Measurements from ENCODE around the gene TAGAP. TPM values are rescaled to one million over a fixed set of nuclear protein-coding genes. Genes with fewer than 3 reads are reported as not detected.

TAGAP gene
- total RNA-seq, 2 experiments from 2014 or later: 22.7 to 30.7 TPM

DNA sequence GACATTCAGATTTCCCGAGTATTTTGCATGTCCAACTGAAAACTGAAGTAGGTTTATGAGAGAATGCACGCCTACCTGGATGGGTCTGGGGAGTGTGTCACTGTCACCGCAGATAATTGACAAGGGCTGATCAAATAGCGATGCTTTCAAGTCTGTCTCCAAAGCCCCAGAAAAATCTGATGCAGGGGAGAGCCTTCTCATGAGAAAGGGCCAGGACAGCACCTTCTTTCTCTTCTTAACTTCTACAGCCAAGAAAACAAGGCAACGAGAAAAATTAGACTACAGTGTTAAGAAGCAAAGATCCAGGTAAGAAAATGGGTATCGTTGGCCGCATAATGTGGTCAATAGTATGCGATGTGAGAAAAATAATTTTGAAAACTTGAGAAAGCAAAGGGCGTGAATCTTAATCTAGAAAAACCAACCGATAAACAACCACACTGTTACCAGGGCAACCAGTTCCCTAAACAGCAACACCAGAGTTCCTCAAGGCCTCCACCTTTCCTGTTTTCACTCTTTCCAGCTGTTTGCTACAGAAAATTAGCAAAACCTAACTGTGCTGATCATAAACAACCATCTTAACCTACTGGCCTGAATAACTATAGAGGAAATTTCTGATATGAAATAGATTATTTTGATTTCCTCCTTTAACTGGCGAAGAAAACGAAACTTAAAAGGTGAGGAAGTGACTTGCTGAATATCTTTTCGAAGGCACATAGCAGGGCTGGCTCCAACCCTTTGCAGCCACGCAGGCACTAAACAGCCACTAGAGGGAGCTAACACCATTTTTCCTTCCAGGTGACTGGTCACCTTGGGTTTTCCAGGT lies 2.6 kb downstream of the TAGAP start:
- DNase-seq (ENCODE audit: low spot score): peak; percentile 91
- POLR2A ChIA-PET: interaction anchor here (0.7 to 2.4 kb wide), 12 partner anchors 9 to 206 kb away, joined by 3 to 13 read pairs (median 4); no protein-coding TSS in a partner anchor
- H2AFZ ChIP-seq (ENCODE audit: low read length): no peak overlapping the region

DNA sequence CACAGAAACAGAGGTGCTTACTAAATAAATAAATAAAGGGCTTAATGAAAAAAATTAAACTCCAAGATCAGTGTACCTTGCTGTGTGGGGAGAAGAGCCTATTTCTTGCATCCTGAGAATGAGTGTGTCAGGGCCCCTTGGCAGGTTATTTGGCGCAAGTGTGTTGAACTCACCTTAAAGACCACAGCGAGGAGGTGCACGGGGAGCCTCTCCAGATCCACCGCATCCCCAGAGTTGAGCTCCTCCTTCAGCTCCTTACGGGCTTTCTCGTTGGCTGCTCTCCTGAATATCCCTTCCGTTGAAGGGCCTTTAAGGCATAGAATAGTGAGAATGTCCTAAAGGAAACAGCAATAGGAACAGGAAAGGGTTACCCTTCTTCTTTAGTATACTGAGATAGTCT lies 3.6 kb downstream of the TAGAP start:
- peaks cover 80% of the 10 kb centered on the region for H3K36me3 ChIP-seq (ENCODE audit: insufficient read depth, low read length)
- peak overlapping the region; percentile 96 for H3K27ac ChIP-seq (ENCODE audit: low read depth, low read length, poor library complexity, severe bottlenecking)
- H3K9me3 ChIP-seq (ENCODE audit: low read length): no peaks in the 10 kb centered on the region
- intact Hi-C loops (cut with micrococcal nuclease; ENCODE audit: unreplicated experiment): loop anchor here (10.0 kb wide), 1 partner anchor 424 kb away; no protein-coding TSS in a partner anchor
- CTCF ChIA-PET (ENCODE audit: unreplicated experiment): interaction anchor here (0.8 to 2.1 kb wide), 3 partner anchors 31 to 68 kb away, joined by 3 to 16 read pairs (median 4); no protein-coding TSS in a partner anchor
- H3K4me3 ChIP-seq (ENCODE audit: low read depth, low read length, poor library complexity, severe bottlenecking): no peak overlapping the region
- DNase-seq (ENCODE audit: low spot score): no peak
- POLR2A ChIA-PET: interaction anchor here (0.6 to 3.1 kb wide), 12 partner anchors 10 to 685 kb away, joined by 3 to 19 read pairs (median 4); no protein-coding TSS in a partner anchor
- H2AFZ ChIP-seq (ENCODE audit: low read length): no peak overlapping the region
- H4K20me1 ChIP-seq (ENCODE audit: insufficient read depth, low read length): no peaks in the 10 kb centered on the region
- TF ChIP-seq, protein P1, sequence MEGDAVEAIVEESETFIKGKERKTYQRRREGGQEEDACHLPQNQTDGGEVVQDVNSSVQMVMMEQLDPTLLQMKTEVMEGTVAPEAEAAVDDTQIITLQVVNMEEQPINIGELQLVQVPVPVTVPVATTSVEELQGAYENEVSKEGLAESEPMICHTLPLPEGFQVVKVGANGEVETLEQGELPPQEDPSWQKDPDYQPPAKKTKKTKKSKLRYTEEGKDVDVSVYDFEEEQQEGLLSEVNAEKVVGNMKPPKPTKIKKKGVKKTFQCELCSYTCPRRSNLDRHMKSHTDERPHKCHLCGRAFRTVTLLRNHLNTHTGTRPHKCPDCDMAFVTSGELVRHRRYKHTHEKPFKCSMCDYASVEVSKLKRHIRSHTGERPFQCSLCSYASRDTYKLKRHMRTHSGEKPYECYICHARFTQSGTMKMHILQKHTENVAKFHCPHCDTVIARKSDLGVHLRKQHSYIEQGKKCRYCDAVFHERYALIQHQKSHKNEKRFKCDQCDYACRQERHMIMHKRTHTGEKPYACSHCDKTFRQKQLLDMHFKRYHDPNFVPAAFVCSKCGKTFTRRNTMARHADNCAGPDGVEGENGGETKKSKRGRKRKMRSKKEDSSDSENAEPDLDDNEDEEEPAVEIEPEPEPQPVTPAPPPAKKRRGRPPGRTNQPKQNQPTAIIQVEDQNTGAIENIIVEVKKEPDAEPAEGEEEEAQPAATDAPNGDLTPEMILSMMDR (conservative IDR thresholded peaks at IDR 0.05; ENCODE audit: low read length): no peak
- no peak for TF ChIP-seq EZH2phosphoT487 (IDR thresholded peaks at IDR 0.05; ENCODE audit: borderline replicate concordance, low read depth, low read length)
- no TSS peak for BruUV-seq (replicated peaks)
- H3K79me2 ChIP-seq (ENCODE audit: insufficient read depth, low read depth, low read length): peaks cover 82% of the 10 kb centered on the region
- peak overlapping the region; percentile 95 for H3K4me2 ChIP-seq (ENCODE audit: low read length)
- H3K4me1 ChIP-seq (ENCODE audit: insufficient read depth, low read length, poor library complexity, severe bottlenecking): peaks cover 68% of the 10 kb centered on the region
- no peaks in the 10 kb centered on the region for H3K9me2 ChIP-seq (ENCODE audit: insufficient read depth, low read length)

More for the DNA sequence above, 2.6 kb downstream of the TAGAP start:
- no TSS peak for BruUV-seq (replicated peaks)
- CTCF ChIA-PET (ENCODE audit: unreplicated experiment): interaction anchor here (0.7 to 2.1 kb wide), 4 partner anchors 38 to 94 kb away, joined by 3 to 16 read pairs (median 4); no protein-coding TSS in a partner anchor
- TF ChIP-seq, protein P1 (conservative IDR thresholded peaks at IDR 0.05; ENCODE audit: low read length): peak; percentile 100
- no peak for TF ChIP-seq EZH2phosphoT487 (IDR thresholded peaks at IDR 0.05; ENCODE audit: borderline replicate concordance, low read depth, low read length)
- H3K36me3 ChIP-seq (ENCODE audit: insufficient read depth, low read length): peaks cover 70% of the 10 kb centered on the region
- H3K9me2 ChIP-seq (ENCODE audit: insufficient read depth, low read length): no peaks in the 10 kb centered on the region
- peak overlapping the region; percentile 96 for H3K27ac ChIP-seq (ENCODE audit: low read depth, low read length, poor library complexity, severe bottlenecking)
- peaks cover 71% of the 10 kb centered on the region for H3K79me2 ChIP-seq (ENCODE audit: insufficient read depth, low read depth, low read length)
- H3K4me1 ChIP-seq (ENCODE audit: insufficient read depth, low read length, poor library complexity, severe bottlenecking): peaks cover 73% of the 10 kb centered on the region
- H3K9me3 ChIP-seq (ENCODE audit: low read length): no peaks in the 10 kb centered on the region
- intact Hi-C loops (cut with micrococcal nuclease; ENCODE audit: unreplicated experiment): loop anchor here (1.0 to 10.0 kb wide), 5 partner anchors 53 to 423 kb away; no protein-coding TSS in a partner anchor
- no peaks in the 10 kb centered on the region for H4K20me1 ChIP-seq (ENCODE audit: insufficient read depth, low read length)
- H3K4me3 ChIP-seq (ENCODE audit: low read depth, low read length, poor library complexity, severe bottlenecking): peak overlapping the region; percentile 95
- H3K4me2 ChIP-seq (ENCODE audit: low read length): peak overlapping the region; percentile 95
